H54 (cell line): ENCODE data around the gene WDR7.

Experiments
- DNase-seq: peaks from one replicate; pipeline ENCODE4 v3.0.0; 2011; ENCODE audit warnings: low spot score, mixed read lengths; ENCODE audit not compliant: insufficient read length
- FAIRE-seq: peaks from 3 replicates; lab custom pipeline; 2011; peaks lifted over from hg19 to GRCh38; lab: Jason Lieb, UNC
- POLR2A ChIP-seq: IDR thresholded peaks from 2 replicates; pipeline ENCODE4 v1.6.1; 2011; ENCODE audit warnings: low read depth, mild to moderate bottlenecking, low read length

WDR7 gene

DNA sequence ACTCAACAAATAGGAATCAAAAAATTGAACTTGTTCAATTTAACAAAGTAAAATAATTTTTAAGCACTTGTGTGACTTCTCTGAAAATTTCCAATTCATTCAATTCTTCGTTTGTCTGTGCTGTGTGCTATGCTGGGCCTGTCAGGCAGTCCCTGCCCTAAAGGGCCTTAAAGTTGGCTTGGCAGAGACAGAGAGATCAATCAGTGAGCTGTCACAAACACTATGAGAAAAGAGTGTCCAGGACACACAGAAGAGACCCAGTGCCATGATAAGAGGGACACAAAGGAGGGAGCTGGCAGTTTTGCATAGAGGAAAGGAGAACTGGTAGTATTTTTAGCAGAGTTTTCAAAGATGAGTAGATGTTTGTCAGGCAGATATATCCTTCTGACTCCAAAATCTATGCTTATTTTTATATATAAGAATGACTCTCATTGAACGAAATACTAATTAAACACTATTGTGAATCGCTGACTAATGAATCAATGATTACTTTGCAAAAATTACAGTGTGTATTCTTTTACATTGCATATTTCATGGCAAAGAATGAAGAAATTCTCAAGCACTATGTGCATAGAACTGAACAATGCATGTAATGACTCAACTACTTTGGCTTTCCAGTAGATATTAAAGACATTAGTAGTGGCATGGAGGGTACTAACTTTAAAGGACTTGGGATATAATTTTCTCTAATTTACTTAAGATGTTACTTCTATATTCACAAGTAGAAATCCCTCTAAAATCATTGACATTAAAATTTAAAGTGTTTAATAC is 302.5 kb downstream of the WDR7 start:
- DNase-seq (no peak), FAIRE-seq (no peak)
- TF ChIP-seq POLR2A: no peak

DNA sequence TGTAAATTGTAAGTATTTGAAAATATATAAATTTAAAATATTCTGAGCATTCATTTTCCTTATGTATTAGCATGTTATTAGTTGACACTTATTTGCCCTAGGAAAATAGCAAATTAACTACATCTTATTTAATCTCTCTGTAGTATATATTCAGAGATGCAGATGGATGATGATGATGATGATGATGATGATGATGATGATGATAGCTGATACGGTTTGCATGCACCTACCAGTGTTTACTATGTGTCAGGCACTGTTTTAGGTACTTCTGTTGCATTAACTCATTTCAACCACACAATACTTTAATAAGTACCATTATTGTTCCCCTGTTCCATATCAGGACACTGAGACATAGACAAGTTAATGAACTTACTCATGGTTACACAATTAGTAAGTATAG is 304.3 kb downstream of the WDR7 start:
- DNase-seq (no peak), FAIRE-seq (no peak)
- TF ChIP-seq POLR2A: no peak

DNA sequence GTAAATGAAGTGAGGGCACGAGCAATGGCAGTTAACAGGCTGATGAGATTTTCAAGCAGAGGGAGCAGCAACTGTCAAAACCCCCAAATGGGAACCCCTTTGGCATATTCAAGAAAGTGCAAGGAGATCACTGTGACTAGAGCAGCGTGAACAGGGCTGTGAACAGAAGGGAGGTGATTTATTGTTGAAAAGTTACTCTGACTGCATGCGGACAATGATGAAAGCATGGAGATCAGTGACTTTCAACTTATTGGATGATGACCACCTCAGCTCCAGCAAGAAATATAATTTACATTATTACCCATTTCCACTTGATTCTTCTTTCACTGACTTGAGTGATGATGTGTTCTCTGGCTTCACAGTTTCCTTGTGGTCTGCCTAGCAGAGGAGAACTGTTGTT is 308.0 kb downstream of the WDR7 start:
- TF ChIP-seq POLR2A: no peak
- no peak for FAIRE-seq
- no peak for DNase-seq

DNA sequence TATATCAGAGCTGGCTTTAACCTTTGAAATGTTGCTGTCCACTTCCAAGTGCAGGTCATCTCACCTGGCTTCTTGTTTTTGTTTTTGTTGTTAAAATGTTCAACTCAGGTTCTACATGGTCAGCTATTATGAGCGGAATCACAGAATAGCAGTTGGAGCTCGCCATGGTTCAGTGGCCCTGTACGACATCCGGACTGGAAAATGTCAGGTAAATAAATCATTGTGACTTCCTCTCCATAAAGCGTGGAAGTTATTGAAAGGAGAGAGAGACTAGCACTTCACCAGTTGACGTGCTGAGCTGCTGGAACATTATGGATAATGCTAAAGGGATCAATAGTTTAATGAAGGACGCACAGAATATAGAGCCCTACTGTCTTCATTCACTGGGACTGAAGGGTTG is 311.2 kb downstream of the WDR7 start:
- no peak for TF ChIP-seq POLR2A
- no peak for DNase-seq

DNA sequence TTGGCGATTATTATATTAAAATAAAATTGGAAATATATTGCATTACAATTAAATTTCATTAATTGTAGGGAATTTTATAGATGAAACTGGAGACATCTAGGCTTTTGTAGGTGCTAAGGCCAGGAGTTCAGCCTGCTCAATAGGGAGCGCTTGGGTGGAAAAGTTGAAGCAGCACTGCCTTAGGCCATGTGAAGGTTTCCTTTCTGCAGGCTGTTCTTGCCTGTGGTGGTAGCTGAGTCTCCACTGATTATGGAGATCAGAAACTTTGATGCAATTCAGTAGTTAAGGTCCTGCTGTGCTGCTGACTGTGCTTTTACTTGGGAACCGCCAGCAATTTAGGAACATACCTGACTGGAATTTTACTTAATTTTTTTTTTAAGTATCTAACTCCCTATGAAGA is 315.9 kb downstream of the WDR7 start:
- FAIRE-seq (no peak), DNase-seq (no peak)
- TF ChIP-seq POLR2A: no peak

More for the DNA sequence above, 311.2 kb downstream of the WDR7 start:
- FAIRE-seq: no peak

DNA sequence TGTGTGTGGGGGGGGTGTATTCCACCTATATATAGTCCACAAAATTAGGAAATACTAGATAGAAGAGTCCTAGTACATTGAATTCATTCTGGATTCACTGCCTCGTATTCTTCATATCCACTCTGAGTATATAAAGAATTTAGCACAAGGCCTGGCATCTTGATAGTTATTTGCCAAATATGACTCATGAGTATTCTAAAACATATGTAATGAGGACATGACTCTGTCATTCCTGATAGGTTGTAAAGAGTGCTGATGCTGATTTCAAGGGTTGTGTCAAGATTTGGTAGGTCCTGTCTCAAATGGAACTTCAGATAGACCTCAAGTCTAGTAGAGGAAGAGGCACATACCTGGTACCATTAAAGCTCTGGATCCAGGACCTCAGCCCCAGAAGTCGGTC is 322.3 kb downstream of the WDR7 start:
- no peak for TF ChIP-seq POLR2A
- DNase-seq: no peak
- FAIRE-seq: no peak

DNA sequence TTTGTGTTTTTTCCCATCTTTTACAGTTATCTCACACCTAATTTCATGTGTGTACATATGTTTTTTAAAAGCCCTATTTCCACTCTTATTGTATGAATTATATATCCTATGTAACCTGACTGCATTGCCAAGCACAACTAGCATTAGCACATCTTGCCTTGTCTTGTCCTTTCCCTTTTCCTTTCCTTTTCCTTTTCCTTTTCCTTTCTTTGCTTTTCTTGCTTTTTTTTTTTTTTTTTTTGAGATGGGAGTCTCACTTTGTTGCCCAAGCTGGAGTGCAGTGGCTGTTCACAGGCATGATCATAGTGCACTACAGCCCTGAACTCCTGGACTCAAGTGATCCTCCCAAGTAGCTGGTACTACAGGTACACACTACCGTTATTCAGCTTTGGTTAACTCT is 323.0 kb downstream of the WDR7 start:
- FAIRE-seq (no peak), DNase-seq (no peak)
- TF ChIP-seq POLR2A: no peak

DNA sequence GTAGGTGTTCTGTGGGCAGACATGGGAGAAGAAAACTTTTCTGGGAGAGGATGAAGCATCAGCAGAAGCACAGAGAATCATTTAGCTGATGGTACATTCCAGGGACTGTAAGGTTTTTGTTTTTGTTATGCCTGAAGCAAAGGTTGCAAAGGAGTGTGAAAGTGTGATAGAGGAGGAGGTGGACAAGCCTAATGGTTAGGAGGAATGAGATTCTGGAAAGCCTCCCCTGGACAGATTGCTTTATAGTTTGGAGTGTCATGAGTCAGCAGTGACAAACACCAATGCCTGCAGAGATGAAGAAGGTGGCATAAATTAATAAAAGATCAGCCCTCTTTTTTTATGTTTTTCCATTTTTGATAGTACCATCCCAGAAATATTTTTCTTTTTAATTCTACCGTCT is 324.1 kb downstream of the WDR7 start:
- TF ChIP-seq POLR2A: no peak
- DNase-seq: no peak
- FAIRE-seq: no peak

DNA sequence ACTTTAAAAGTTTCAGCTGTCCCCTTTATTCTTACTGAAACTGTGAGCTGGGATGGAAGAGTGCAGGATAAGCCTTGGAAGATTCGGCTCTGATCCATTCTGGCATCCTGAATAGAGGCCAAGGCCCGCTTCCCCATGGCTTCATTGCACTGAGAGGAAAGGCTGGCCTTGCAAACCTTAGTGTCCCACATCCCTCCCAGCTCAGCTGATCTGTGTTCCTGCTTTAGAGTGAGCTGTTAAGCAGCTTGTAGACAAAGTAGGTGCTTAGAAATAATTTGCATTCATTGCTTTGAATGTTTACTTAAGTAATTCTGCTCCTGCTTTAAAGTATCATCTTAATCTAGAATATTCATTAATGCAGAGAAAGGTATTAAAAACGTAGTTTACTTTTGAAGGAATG is 326.1 kb downstream of the WDR7 start:
- DNase-seq: no peak
- TF ChIP-seq POLR2A: no peak
- no peak for FAIRE-seq

DNA sequence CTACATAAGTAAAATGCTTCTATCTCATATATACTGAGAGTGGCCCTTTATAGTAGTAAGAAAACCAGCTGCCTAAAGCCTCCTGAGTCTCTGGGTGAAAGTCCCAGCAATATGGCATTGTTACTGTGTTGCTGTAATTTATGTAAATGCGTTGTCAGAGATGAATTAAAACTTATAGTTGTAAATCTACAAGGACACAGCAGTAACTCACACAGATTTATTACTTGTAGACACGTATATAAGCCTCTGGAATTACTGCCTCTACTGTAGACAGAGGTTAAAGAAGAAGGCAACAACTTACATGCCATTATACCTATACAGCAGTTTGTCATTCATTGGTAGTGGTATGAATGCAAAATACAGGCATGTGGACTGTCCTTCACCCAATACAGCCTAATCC is 326.6 kb downstream of the WDR7 start:
- TF ChIP-seq POLR2A: no peak
- FAIRE-seq (no peak), DNase-seq (no peak)

DNA sequence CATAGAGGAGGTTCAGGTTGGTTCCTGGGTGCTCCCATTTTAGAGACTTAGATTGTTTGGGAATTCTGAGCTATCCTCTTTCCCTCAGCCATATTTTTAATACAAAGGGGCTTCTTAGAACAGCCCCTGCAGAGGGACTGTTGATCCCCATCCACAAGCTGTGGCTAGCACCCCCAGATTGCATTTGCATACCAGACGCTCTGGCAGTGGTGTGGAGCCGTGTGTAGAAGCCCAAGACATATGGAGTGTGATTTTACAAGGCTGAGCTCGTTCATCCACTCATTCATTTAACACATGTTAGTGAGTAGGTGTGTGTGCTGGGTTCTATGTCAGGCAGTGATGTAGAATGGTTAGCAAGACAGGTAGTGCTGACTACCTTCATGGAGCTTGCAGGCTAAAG is 329.0 kb downstream of the WDR7 start:
- TF ChIP-seq POLR2A: no peak
- no peak for FAIRE-seq
- DNase-seq: no peak

DNA sequence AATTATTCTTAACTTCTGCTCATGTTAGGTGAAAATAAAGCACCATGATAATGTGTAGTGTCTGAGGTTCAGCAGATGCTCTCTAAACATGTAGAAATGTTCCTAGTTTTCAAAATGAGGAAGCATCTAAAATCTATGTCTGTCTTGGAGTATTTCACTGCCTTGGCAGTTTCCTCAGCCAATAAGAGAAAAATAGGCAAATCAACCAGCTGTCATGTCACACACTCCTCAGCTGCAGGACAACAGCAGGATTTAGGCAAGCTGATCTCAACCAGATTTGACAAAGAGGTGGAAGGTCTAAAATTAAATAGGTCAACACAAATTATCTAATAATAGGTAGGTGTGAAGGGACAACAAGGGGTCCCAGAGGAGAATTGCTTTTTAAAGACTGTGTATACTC is 331.6 kb downstream of the WDR7 start:
- FAIRE-seq: no peak

DNA sequence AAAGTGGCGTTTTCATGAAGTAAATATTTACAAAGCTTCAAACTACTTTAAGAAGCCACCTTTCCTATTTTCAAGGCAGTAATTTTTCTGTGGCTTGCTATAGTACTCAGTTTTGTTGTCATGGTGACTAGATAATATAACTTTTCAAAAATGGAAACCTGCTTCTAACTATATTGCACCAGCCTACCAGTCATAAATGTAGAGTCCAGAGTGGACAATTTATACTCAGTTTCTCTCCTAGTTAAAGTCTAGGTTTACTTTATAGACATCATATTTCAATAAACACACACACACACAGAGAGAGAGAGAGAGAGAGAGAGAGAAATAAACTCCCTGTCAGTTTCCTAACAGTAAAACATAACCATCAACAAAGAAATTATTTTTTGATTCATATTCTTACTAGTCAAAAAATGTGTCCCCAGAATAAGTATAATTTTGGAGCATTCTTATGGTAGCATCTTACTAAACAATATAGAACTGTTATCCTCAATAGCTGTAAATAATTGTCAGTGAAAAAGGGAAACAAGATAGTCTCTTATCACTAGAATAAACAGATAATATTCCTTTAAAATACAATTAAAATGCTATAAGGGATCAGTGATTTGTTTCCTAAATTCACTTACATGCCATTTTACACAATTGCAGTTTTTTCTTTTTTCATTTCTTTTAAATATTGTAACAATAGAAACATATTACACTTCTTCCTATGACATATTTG is 332.3 kb downstream of the WDR7 start:
- FAIRE-seq: no peak
- no peak for TF ChIP-seq POLR2A
- DNase-seq: no peak

More for the DNA sequence above, 331.6 kb downstream of the WDR7 start:
- TF ChIP-seq POLR2A: no peak
- DNase-seq: no peak

DNA sequence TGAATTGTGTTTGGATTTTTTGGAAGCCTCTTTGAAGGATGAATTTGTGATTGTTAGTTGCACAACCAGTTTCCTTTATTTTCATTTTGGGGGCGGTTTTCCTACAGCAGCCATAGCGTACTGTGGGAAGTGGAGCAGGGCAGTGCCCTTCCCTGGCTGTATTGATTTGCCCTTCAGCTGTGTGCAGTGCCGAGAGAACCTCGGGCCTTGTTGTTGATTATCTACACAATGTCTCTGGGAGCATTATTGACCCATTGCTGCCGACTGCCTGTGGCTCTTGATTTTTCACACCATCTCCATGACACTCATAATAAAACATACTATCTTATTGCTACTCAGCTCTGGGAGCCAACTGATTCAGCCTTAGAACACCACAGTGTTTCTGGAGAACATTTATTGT is 333.6 kb downstream of the WDR7 start:
- no peak for FAIRE-seq
- no peak for TF ChIP-seq POLR2A
- no peak for DNase-seq

DNA sequence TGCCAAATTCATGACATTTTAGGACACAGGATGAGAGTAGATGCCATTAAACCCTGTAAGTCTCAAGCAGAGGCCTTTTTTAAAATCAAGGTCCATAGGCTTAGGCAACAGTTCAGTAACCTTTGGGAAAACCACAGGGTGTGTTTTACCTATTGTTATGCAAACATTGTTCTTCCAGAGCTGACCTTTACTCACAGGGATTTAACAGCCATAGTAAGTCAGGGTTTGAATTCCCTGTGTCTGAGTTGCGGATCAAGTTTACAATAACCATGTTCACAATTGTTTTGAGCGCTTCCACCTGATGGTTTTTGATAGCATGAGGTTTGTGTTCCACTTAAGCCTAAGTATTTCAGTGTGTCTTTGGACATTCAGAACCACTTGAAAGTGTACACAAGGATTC is 335.7 kb downstream of the WDR7 start:
- DNase-seq: no peak
- no peak for FAIRE-seq
- TF ChIP-seq POLR2A: no peak
